HT1080 (cell line): ENCODE results near the gene PWWP2B. TPM values are rescaled to one million over a fixed set of nuclear protein-coding genes. Genes with fewer than 3 reads are reported as not detected.
"Not testable (repeated sequence)": the region's sequence is repeated elsewhere in the genome, so short reads cannot be mapped to it uniquely, and the experiment has no call there.

Experiments
- DNase-seq: peaks from one replicate; pipeline ENCODE4 v3.0.0-alpha.2; 2015; ENCODE audit warnings: low read depth
- total RNA-seq: library from RNA; depleted of rRNA; stranded (reverse); fragments of >200 nt; shearing (Covaris generic); gene quantifications from 2 replicates; pipeline ENCODE4 v1.2.3, GENCODE V29; 2014

PWWP2B gene
- total RNA-seq, 1 experiment from 2014 or later, result 3.2 TPM

- not testable (repeated sequence) for DNase-seq
Observed at GRCh38 chr10:132380986-132381385, 16.0 kb upstream of the PWWP2B start.

- DNase-seq, result no peak
Observed at GRCh38 chr10:132381741-132382140, 15.3 kb upstream of the PWWP2B start.

DNA sequence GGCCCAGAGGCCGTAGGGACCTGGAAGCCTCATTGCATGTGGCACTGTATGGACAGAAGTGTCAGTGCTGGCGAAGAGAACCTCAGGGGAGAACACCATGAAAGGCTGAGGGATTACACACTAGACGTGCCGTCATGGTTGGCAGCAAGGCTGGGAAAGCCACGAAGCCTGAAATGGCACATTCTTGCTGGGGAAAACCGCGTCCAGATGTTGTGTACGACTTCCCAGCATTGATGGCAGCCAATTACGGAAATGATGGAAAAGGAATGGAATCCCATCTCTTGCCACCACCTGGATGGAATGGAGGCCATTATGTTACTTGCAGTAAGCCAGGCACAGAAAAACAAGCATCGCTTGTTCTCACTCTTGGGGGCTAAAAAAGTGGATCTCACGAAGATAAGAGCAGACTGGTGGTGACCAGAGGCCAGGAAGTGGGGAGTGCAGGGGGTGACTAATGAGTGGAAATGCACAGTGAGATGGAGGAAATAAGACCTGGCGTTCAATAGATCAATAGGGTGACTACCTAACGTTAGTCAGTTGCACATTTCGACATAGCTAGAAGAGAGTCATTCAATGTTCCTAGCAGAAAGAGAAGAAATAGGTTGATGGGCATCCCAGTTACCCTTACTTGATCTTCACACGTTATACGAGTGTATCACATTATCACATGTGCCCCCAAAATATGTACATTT lies 14.6 kb upstream of the PWWP2B start:
- peak; percentile 88 for DNase-seq

- DNase-seq, result no peak
Observed at GRCh38 chr10:132383101-132383500, 13.9 kb upstream of the PWWP2B start.

- no peak for DNase-seq
Observed at GRCh38 chr10:132383751-132384196, 13.2 kb upstream of the PWWP2B start.

DNA sequence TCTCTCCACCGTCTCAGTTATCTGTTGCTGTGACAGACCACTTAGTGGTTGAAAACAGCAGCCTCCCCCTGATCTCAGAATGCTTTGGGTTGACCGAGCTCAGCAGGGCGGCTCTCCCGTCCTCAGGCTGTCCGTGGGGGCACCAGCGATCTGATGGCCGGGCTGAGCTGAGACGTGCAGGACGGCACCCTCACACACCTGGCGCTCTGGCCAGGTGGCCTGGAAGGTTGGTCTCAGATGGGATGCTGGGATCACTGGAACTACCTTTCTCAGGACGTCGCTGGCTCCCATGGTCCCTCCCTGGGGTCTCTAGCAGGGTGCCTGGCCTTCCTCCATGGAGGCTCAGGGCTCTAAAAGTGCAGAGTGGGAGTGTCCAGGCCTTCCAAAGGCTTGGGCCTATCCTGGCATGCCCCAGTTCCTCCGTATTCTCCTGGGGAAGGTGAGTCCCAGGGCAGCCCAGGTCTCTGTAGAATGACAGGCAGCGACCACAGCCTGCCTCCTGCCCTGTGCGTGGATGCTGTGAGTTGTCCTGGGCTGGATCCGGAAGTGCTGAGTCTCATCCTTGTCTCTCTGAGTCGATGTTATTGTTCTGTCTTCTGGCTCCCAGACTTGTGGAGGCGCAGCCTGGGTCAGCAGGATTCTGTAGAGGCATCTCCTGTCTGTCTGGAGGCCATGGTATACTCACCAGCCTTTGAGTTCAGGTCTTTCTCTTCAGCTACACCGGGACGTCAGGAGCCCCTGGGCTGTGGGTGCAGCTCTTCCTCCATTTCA lies 12.2 kb upstream of the PWWP2B start:
- no peak for DNase-seq

GRCh38 chr10:132385389-132385667 lies 11.7 kb upstream of the PWWP2B start:
- no peak for DNase-seq

DNA sequence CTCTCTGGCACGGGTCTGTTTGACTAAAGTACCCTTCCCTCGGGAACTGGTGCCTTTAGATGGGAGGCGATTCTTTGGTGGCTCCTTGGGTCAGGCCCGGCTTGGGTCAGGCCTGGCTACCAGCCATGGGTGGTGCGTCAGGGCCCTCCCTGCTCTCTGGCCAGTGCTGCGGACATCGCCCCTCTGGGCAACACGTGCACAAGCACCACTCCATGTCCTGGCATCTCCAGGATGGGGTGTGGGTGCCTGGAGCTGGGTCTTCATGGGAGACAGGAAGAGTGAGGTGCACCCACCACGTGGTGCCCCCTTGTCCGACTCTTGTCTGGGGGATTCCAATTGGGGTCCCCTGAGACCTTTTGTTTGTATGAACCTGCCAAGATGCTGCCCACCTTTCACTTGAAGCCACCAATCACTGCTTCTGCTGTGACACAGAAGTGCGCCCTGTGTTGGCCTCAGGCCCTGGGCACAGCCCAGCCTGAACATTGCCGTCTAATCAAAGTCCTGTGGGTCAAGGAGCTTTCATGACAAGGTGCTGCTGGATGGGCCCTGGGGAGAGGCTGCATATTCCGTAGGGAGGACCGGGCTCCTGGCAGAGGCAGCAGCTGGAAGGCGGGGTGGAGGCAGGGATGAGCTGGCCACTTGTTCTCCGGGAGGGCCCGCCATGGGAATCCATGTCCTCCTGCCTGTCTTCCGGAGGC lies 11.1 kb upstream of the PWWP2B start:
- no peak for DNase-seq

- DNase-seq, result no peak
Observed at GRCh38 chr10:132386419-132386831, 10.6 kb upstream of the PWWP2B start.

DNA sequence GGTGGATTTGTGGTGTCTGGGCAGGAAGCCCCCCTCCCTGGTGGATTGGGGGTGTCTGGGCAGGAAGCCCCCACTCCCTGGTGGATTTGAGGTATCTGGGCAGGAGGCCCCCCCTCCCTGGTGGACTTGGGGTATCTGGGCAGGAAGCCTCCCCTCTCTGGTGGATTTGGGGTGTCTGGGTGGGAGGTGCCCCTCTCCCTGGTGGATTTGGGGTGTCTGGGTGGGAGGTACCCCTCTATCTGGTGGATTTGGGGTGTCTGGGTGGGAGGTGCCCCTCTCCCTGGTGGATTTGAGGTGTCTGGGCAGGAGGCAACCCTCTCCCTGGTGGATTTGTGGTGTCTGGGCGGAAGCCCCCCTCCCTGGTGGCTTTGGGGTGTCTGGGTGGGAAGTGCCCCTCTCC lies 10.1 kb upstream of the PWWP2B start:
- not testable (repeated sequence) for DNase-seq

- no peak for DNase-seq
Observed at GRCh38 chr10:132387764-132388210, 9.2 kb upstream of the PWWP2B start.

- DNase-seq, result no peak
Observed at GRCh38 chr10:132388891-132389432, 8.0 kb upstream of the PWWP2B start.

GRCh38 chr10:132389433-132390169 lies 7.4 kb upstream of the PWWP2B start:
- DNase-seq, result no peak

- no peak for DNase-seq
Observed at GRCh38 chr10:132390170-132390920, 6.7 kb upstream of the PWWP2B start.

DNA sequence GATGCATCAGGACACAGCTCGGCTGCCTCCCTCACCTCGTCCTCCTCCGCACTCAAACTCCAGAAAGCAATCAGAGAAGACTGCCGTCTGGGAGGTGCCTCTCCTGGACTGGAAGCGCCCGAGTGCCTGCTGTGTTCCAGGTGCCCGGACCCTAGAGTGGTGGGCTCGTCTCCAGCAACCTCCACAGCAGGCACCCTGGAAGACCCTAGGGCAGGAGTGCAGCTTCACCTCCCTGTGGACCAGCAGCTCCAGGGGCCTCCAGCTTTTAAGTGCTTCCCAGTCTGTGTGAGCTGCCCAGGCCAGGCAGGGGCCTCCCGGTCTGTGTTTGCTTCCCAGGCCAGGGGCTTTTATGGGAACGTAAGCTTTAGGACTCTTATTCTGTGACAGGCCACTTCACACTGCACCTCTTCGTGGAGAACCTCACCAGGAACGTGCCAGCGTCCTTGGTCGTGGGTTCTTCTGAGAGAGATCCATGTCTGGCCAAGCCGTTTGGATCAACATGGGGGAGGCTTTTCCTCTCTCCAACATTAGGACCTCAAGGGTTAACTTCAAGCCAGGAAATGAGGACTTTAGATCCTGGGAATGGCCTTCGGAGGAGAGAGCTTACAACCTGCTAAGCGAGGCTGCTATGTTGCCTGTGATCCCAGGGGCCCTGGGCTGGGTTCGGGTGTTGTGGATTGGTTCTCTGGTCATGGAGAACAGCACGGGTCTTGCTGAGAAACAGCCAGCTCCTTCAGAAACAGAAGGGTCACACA lies 5.9 kb upstream of the PWWP2B start:
- DNase-seq, result no peak

GRCh38 chr10:132391676-132392020 lies 5.4 kb upstream of the PWWP2B start:
- no peak for DNase-seq

- DNase-seq, result no peak
Observed at GRCh38 chr10:132392184-132392800, 4.7 kb upstream of the PWWP2B start.

GRCh38 chr10:132392811-132393694 lies 3.9 kb upstream of the PWWP2B start:
- peak; percentile 26 for DNase-seq
